Panc1 (cell line): ENCODE results near the gene SPATS2L.

ENCODE experiments used
- POLR2AphosphoS5 ChIP-seq: IDR thresholded peaks from 2 replicates; pipeline ENCODE4 v1.6.1; 2012; ENCODE audit warnings: mild to moderate bottlenecking, low read depth, low read length, moderate library complexity
- SIN3A ChIP-seq: IDR thresholded peaks from 2 replicates; pipeline ENCODE4 v1.6.1; 2012; ENCODE audit warnings: low read depth, mild to moderate bottlenecking, low read length, moderate library complexity, borderline replicate concordance; ENCODE audit not compliant: insufficient read depth
- TCF7L2 ChIP-seq: IDR thresholded peaks from 2 replicates; pipeline ENCODE4 v1.6.1; 2011; ENCODE audit warnings: mild to moderate bottlenecking, low read depth, low read length, inconsistent platforms
- TF ChIP-seq, protein P1 (sequence below): fragments of 450-650 bp; IDR thresholded peaks from 2 replicates; pipeline ENCODE4 v1.5.1; 2017; ENCODE audit warnings: mild to moderate bottlenecking
- TF ChIP-seq, protein P2 (sequence below), 2 experiments: IDR thresholded peaks; 2 replicates each; pipeline ENCODE4 v1.6.1; 2011 to 2012; ENCODE audit warnings: low read depth in 2 of 2, control low read depth in 1 of 2, low read length in 1 of 2, mild to moderate bottlenecking in 1 of 2, moderate library complexity in 1 of 2; ENCODE audit not compliant: insufficient read depth in 1 of 2

DNA sequence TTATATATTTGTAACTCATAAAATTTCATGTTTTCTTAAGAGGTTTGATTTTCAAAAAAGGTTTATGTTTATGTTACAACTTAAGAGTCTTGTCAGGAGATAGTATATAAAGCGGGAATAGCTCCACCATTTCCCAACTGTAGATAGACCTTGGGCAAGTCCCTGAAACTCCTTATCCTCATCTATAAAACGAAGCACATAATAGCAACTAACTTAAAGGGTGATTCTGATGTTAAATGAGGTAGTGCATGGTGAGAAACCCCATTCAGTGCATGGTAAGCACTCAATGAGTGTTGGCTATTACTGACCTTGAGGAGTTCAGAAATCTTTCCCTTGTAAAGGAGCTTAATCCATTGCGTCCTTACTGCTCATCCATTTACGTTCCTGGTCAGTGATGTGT, 169.3 kb downstream of the SPATS2L start:
- TF ChIP-seq, protein P1, sequence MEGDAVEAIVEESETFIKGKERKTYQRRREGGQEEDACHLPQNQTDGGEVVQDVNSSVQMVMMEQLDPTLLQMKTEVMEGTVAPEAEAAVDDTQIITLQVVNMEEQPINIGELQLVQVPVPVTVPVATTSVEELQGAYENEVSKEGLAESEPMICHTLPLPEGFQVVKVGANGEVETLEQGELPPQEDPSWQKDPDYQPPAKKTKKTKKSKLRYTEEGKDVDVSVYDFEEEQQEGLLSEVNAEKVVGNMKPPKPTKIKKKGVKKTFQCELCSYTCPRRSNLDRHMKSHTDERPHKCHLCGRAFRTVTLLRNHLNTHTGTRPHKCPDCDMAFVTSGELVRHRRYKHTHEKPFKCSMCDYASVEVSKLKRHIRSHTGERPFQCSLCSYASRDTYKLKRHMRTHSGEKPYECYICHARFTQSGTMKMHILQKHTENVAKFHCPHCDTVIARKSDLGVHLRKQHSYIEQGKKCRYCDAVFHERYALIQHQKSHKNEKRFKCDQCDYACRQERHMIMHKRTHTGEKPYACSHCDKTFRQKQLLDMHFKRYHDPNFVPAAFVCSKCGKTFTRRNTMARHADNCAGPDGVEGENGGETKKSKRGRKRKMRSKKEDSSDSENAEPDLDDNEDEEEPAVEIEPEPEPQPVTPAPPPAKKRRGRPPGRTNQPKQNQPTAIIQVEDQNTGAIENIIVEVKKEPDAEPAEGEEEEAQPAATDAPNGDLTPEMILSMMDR, result no peak
- TF ChIP-seq POLR2AphosphoS5 (no peak), SIN3A (no peak), TCF7L2 (no peak)
- TF ChIP-seq, protein P2, sequence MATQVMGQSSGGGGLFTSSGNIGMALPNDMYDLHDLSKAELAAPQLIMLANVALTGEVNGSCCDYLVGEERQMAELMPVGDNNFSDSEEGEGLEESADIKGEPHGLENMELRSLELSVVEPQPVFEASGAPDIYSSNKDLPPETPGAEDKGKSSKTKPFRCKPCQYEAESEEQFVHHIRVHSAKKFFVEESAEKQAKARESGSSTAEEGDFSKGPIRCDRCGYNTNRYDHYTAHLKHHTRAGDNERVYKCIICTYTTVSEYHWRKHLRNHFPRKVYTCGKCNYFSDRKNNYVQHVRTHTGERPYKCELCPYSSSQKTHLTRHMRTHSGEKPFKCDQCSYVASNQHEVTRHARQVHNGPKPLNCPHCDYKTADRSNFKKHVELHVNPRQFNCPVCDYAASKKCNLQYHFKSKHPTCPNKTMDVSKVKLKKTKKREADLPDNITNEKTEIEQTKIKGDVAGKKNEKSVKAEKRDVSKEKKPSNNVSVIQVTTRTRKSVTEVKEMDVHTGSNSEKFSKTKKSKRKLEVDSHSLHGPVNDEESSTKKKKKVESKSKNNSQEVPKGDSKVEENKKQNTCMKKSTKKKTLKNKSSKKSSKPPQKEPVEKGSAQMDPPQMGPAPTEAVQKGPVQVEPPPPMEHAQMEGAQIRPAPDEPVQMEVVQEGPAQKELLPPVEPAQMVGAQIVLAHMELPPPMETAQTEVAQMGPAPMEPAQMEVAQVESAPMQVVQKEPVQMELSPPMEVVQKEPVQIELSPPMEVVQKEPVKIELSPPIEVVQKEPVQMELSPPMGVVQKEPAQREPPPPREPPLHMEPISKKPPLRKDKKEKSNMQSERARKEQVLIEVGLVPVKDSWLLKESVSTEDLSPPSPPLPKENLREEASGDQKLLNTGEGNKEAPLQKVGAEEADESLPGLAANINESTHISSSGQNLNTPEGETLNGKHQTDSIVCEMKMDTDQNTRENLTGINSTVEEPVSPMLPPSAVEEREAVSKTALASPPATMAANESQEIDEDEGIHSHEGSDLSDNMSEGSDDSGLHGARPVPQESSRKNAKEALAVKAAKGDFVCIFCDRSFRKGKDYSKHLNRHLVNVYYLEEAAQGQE (IDR thresholded peaks at IDR 0.05; ENCODE audit: insufficient read depth in 1 of 2, low read depth in 2 of 2, low read length in 1 of 2), result no peak
